HG02588 (cell line): Measurements from ENCODE around the gene KANTR.

Experiments
- ATAC-seq: cut with Tn5 transposase; IDR thresholded peaks from one replicate; pipeline ENCODE4 v1.9.1; 2021; ENCODE audit warnings: mild to moderate bottlenecking, moderate library complexity; ENCODE audit not compliant: unreplicated experiment

Gene KANTR

DNA sequence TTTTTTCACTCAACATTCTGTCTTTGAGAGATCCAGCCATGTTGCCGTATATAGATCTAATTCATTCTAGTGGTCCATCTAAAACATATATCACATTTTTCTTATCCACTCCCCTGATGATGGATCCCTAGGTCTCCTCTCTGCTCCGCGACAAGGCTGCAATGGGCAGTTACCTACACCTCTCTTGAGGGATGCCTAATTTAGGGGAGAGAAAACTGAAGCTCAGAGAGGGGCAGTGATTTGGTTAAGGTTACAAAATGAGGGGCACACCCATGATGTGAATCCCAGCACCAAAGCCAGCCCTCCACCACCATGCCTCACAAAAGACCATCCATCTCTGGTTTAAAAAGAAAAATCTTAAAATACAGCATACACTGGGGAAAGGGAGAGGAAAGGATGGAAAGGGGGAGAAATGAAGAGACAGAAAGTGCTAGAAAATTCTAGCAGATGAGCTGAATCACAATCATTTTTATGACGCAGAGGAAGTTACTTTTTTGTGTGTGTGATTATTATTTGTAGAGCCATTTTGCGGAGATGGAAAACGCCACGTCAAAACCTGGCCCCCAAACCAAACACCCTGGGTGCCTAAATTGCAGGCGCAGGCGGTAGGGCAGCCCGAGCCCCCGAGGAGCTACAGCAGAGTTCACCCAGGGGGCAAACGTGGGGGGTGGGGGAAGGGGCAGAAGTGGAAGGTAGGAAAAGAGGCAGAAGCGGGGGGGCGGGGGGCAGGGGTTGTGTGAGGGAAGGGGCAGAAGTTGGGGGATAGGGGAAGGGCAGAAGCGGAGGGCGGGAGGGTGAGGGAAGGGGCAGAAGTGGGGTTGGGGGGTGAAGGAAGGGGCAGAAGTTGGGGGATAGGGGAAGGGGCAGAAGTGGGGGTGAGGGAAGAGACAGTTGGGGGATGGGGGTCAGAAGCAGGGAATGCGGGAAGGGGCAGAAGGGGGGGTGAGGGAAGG, 13.0 kb upstream of the KANTR start:
- no peak for ATAC-seq

DNA sequence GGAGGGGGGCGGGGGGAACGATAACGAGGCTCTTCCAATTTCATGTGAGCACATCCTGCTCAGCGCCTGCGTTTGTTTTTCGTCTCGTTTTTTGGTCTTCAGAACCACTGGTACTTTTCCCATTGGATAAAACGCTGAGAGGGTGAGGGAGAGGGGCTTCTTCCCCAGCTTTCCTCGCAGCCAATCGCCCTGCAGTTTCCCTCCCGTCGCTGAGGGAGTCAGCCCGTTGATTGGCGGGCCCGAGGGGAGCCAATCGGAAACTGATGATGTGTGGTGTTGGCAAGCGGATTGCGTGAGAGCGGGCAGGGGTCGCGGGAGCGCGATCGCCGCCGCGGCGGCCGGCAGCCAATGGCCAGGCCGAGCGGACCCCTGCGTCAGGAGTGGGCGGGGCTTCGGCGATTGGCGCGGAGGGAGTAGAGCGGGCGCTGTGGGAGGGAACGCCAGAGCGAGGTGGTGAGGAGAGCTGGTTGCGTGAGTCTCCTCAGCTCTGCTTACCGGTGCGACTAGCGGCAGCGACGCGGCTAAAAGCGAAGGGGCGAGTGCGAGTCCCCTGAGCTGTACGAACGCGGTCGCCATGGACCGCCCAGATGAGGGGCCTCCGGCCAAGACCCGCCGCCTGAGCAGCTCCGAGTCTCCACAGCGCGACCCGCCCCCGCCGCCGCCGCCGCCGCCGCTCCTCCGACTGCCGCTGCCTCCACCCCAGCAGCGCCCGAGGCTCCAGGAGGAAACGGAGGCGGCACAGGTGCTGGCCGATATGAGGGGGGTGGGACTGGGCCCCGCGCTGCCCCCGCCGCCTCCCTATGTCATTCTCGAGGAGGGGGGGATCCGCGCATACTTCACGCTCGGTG, 11.8 kb upstream of the KANTR start, which contains the start of gene TSPYL2:
TSS of gene TSPYL2 (plus strand) at position 443 of the 848 bp plus-strand sequence. CDS start at position 575, 132 bp downstream.
- ATAC-seq: peak; percentile 95

DNA sequence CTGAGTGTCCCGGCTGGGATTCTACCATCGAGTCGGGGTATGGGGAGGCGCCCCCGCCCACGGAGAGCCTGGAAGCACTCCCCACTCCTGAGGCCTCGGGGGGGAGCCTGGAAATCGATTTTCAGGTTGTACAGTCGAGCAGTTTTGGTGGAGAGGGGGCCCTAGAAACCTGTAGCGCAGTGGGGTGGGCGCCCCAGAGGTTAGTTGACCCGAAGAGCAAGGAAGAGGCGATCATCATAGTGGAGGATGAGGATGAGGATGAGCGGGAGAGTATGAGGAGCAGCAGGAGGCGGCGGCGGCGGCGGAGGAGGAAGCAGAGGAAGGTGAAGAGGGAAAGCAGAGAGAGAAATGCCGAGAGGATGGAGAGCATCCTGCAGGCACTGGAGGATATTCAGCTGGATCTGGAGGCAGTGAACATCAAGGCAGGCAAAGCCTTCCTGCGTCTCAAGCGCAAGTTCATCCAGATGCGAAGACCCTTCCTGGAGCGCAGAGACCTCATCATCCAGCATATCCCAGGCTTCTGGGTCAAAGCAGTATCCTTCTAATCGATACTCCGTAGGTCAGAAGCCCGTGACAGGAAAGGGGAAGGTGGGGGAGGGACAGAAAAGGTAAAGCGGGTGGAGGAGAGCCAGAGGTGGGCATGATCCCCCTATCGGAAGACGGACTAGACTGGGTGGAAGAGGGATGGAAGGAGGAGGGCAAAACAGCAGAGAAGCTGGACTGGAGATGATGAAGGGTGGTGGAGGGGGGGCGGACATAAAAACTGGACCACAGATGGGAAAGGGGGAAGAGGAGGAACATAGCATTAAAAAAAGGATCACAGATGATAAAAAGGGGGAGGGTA, 10.9 kb upstream of the KANTR start:
- no peak for ATAC-seq

DNA sequence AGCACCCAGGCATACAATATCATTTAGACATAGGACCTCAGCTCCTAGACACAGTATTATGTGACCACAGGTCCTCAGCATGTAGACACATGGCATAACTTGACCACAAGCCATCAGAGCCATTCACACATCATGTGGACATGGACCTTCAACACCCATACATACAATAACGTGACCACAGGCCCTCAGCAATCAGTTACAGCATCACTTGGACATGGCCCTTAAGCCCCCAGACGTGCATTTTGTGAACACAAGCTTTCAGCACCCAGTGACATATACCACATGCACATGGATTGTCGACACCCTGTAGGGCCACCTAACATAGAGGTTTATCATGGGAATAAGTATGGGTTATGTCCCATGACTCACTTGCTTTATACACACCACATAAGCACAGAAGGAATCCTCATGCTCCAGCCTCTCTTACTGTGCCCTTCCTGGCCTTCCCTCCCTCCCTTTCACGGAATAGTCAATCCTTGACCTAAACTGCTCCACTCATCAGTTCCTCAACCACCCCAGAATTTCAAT, 9.8 kb upstream of the KANTR start:
- no peak for ATAC-seq

DNA sequence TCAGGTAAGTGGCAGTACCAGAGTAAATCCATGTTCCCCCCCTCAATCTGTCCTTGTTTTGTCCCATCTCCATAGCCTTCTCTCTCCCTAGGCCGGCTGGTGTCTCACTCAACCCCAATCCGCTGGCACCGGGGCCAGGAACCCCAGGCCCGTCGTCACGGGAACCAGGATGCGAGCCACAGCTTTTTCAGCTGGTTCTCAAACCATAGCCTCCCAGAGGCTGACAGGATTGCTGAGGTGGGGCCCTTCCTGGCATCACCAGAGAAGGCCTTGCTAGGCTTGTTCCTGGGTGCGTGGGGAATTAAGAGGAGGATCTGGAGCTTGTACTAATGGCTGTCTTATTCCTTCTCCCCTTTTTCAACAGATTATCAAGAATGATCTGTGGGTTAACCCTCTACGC, 9.1 kb upstream of the KANTR start:
- ATAC-seq: no peak

DNA sequence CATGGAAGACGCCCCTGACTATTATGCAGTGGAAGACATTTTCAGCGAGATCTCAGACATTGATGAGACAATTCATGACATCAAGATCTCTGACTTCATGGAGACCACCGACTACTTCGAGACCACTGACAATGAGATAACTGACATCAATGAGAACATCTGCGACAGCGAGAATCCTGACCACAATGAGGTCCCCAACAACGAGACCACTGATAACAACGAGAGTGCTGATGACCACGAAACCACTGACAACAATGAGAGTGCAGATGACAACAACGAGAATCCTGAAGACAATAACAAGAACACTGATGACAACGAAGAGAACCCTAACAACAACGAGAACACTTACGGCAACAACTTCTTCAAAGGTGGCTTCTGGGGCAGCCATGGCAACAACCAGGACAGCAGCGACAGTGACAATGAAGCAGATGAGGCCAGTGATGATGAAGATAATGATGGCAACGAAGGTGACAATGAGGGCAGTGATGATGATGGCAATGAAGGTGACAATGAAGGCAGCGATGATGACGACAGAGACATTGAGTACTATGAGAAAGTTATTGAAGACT, 8.2 kb upstream of the KANTR start:
- ATAC-seq: no peak

DNA sequence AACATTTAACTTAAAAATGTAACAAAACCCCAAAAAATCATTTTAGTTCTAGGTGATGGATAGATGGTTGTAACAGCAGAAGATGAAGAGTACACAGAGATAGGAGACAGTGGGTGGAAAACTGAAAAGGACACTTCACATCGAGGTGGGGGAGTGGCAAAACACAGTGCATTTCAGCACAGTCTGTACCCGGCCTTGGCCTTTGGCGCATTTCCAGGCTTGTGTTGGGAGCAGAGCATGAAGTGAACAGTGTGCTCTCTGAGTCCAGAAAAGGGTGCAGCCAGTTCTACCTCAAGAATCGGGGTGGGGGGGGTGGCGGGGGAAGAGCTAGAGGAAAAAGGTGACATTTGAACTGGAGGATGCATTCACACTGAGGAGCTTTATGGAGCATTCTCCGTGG, 7.5 kb upstream of the KANTR start:
- ATAC-seq: no peak

DNA sequence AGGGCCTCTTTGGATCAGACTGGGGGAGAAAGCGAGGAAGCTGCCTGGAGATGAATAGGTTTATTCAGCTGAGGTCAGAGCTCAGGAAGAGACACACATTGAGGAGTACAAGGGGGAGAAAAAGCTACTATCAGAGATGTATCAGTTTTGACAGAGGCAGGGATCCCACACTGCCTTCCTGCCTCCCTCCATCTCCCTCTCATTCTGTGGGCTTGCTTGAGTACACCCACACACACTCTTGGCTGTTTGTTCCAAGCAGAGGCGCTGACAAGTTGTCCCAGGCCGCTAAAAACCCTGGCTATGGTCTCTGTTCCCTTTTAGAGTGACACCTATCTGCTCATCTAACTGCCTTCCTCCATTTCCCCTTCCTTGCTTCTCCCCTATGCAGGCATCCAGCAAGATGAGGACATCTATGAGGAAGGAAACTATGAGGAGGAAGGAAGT, 6.5 kb upstream of the KANTR start:
- ATAC-seq: no peak

DNA sequence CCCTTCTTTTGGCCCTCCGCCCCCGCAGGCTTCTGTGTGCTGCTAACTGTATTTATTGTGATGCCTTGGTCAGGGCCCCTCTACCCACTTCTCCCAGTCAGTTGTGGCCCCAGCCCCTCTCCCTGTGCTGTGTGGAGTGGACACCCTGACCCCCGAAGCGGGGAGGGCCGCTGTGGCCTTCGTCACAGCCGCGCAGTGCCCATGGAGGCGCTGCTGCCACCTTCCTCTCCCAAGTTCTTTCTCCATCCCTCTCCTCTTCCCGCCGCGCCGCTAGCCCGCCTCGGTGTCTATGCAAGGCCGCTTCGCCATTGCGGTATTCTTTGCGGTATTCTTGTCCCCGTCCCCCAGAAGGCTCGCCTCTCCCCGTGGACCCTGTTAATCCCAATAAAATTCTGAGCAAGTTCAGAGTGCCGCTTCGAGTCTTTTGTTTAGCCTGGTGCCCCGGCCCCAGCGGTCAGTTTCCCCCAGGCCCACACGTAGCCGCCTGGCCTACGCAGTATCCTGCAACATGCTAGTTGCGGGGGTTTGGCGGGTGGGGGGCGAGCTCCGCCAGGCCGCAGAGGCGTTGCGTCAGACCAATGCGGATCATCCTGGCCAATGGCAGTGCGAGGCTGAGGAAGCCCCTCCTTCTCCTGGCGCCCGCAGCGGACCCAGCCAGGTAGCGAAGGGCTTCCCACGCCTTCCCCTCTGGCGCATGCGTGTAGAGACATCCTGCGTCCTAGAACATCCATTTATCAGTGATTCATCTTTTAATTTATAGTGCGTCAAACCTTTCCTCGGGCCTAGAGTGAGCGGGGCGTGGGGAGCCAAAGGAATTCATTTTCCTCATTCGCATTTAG, 5.6 kb upstream of the KANTR start:
- peak; percentile 65 for ATAC-seq

DNA sequence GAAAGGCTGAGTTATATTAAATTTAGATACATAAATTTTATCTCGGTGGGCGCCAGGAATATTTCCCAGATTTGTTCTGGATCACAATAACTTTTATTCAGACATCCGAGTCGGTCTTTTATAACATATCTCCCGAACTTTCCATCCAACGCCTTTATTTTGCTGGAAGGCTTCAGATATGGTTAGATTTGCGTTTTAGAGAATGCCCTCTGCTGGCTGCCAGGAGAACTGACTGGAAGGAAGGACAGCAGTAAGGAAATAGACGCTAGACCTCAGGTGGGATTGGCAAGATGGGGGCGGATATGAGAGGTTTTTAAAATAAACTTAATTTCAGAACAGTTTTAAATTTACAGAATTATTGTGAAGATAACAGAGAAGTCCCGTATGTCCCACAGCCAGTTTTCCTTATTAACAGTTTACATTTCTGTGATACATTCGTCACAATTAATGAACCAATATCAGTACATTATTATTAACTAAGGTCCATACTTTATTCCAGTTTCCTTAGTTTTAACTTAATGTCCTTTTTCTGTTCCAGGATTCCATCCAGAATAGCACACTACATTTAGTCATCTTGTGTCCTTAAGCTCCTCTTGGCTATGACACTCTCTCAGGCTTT, 4.6 kb upstream of the KANTR start:
- no peak for ATAC-seq

DNA sequence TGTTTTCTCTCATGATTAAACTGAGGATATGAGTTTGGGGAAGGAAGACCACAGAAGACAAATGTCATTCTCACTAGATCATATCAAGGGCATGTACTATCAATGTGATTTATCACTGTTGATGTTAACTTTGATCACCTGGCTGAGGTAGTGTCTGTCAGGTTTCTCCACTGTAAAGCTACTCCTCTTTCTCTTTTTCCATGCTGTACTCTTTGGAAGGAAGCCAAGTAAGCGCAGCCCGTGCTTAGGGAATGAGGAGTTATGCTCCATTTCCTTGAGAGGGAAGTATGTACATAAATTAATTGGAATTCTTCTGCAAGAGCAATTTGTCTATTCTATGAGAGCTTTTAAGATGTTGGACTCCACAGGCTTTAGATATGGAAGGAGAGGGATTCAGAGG, 4.0 kb upstream of the KANTR start:
- no peak for ATAC-seq

DNA sequence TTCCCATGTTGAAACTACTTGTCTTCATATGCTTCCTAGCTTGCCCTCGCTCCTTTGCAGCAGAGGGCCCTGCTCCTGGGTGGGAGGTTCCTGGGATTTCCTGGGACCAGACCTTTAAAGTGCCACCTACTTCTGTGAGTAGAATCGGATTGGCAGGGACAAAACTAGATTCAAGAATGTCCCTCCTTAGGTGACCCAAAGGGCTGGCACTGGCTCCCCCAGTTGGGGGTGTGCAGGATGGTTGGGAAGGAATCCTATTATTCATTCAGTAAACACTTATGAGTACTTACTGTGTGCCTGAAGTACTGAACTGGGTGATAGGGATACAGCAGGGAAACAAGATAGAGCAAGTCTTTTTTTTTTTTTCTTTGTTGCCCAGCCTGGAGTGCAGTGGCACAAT, 2.6 kb upstream of the KANTR start:
- no peak for ATAC-seq

DNA sequence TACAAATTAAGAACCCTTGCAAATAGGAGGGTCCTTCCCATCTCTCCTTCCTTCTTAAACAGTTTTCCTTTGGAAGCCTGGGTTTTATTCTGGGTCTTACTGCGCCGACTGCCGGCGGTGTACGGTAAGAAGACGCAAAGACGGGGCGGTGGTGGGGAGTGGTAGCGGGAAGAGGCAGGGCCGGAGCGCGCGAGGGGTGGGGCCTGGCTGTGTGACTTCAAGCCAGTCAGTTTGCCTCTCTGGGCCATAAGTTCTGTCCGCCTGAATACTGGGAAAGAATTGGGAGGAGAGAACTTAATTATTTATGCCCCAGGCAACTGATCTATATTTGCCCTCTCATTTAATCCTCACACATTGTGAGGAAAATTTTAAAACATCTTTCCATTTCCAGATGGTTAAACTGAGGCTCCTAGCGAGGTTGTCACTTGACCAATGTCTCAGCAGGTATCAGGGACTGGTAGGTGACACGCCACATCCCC, 726 bp upstream of the KANTR start:
- peak; percentile 44 for ATAC-seq

DNA sequence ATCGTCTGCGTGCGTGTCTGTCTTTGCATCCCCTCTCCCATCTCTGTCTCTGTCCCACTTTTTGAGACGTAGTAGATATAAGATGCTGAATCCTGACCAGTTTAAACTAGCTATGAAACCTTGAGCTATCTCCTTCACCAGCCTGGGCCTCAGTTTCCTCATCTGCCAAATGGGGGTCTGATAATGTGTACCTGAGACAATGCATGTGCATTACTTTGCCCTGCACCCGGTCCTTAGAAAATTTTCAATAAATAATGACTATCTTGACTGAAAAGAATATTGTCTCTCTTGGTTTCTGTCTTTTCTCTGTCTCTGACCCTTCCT, 602 bp downstream of the KANTR start:
- ATAC-seq: no peak

DNA sequence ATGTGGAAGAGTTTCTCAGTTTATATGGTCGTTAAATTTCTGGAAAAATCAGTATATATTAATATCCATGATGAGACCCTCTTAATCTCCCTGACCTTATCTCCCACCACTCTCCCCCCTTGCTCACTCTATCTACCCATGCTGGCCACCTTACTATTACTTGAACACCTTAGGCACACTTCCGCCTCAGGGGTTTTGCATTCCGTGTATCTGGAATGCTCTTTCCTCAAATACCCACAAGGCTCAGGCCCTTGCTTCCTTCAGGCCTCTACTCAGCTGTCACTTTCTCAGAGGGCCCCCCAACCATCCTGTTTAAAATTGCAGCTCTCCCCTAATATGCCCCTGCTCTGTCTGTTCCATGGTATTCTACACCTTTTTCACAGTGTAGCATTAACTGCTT, 1.9 kb downstream of the KANTR start:
- ATAC-seq: no peak

DNA sequence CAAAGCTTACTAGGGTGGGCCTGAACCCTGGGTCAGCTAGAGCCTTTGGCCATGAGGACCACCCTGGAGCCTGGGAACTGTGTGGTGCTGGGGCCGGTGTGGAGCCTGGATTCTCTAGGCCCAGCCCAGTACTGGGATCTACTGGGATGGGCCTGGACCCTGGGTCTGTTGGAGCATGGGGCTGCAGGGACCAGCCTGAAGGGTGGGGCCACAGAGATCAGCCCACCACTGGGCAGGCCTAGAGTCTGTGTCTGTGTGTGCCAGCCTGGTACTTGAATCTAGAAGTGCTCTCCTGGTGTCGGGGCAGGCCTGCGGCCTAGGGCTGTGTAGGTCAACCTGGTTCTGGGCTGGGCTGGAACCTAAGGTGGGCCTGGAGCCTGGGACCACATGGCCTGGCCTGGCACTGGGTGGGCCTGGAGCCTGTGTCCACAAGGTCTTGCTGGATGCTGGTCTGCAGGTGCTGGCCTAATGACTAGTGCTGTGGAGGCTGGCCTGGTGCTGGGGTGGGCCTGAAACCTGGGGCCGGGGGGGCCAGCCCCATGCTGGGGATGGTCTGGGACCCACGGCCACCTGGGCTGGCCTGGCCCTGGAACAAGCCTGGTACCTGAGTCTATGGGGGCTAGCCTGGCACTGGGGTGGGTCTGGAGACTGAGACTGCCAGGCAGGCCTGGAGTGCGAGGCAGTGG, 21.1 kb downstream of the KANTR start:
- ATAC-seq: no peak

DNA sequence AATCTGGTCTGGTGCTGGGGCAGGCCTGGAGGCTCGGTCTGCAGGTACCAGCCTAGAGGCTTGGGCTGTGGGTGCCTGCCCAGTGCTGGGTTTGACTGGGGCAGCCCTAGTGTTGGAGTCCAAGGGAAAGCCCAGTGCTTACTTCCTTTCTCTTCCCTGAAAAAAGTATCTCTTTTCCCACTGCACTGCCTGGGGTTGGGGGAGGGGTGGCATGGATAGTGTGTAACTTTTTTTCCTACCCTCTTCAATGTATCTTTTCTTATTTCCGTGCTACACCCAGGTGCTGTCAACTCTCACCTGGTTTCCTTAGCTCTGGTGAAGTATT, 21.6 kb downstream of the KANTR start:
- no peak for ATAC-seq

DNA sequence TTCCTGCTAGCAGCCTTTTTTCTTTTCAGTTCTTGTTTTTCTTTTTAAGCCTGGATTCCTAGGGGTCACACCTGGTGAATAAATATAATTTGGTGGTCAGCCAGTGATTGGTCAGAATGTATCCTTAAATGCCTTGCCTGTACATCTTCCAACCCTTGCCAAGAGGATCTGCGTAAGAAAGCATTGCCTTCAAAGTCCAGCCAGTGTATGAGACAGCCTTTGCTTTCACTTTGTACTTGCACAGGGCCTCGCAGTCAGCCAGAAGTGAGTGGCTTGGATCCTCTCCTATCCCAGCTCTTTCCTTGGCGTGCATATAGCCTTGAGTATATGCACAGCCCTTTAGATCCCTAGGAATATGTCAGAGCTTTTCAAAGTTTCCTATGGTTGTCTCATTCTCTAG, 22.2 kb downstream of the KANTR start:
- no peak for ATAC-seq

DNA sequence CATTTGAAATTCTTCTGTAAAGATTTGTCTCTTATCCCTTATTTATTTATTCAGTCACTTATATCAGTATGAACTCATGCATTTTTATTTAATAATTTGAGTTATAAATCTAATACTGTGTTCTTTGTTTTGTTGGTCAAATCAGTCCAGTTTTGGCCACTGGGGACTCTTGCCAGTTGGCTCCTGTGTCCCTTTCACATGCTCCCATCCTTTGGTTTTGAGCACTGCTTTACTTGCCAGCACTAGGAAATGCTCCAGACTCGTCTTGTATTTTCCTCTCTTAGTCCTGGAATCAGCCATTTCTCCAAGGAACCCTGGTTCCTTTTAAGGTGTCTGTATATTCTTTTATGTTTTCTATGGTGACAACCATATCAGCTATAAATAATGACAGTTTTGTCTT, 28.1 kb downstream of the KANTR start:
- ATAC-seq: no peak
